BLaER1 treated with 17β-estradiol and CSF1 and Interleukin-3, amounts not matched to agents 10 nM and 100 nM (cell line): ENCODE data around the gene FGF5.
"Not testable (repeated sequence)": the region's sequence is repeated elsewhere in the genome, so short reads cannot be mapped to it uniquely, and the experiment has no call there.

ENCODE experiments used
- H3K27ac ChIP-seq, 11 experiments: shearing (Covaris generic); formaldehyde crosslinking; 2 replicates each; pipeline ENCODE4 v1.8.1; 2022
- H3K27me3 ChIP-seq, 11 experiments: shearing (Covaris generic); formaldehyde crosslinking; 2 replicates each; pipeline ENCODE4 v1.8.1; 2022
- H3K36me3 ChIP-seq, 11 experiments: shearing (Covaris generic); formaldehyde crosslinking; 2 replicates each; pipeline ENCODE4 v1.8.1; 2022
- H3K4me1 ChIP-seq, 10 experiments: shearing (Covaris generic); formaldehyde crosslinking; 2 replicates each; pipeline ENCODE4 v1.8.1; 2022
- H3K4me2 ChIP-seq, 11 experiments: shearing (Covaris generic); formaldehyde crosslinking; 2 replicates each; pipeline ENCODE4 v1.8.1; 2022
- H3K4me3 ChIP-seq, 10 experiments: shearing (Covaris generic); formaldehyde crosslinking; 2 replicates each; pipeline ENCODE4 v1.8.1; 2022
- H3K9ac ChIP-seq, 11 experiments: shearing (Covaris generic); formaldehyde crosslinking; 2 replicates each; pipeline ENCODE4 v1.8.1; 2022
- H3K9me3 ChIP-seq, 11 experiments: shearing (Covaris generic); formaldehyde crosslinking; replicated peaks in 1 of 11; 2 replicates each; pipeline ENCODE4 v1.8.1; 2022
- H4K20me1 ChIP-seq, 11 experiments: shearing (Covaris generic); formaldehyde crosslinking; 2 replicates each; pipeline ENCODE4 v1.8.1; 2022
- Cebpa-rat ChIP-seq, 11 experiments: shearing (Covaris generic); IDR thresholded peaks; 2 replicates each; pipeline ENCODE4 v1.8.1; 2022

Gene FGF5

GRCh38 chr4:80313627-80314026, 47.2 kb downstream of the FGF5 start:
- Histone ChIP-seq H3K9ac (no peak overlapping the region), H3K27ac (no peak overlapping the region), H4K20me1 (no peaks in the 10 kb centered on the region), H3K27me3 (no peaks in the 10 kb centered on the region), H3K9me3 (no peaks in the 10 kb centered on the region), H3K4me1 (no peaks in the 10 kb centered on the region), H3K36me3 (no peaks in the 10 kb centered on the region), H3K4me2 (no peak overlapping the region), H3K4me3 (no peak overlapping the region)
- TF ChIP-seq Cebpa-rat (IDR thresholded peaks at IDR 0.05): no peak

DNA sequence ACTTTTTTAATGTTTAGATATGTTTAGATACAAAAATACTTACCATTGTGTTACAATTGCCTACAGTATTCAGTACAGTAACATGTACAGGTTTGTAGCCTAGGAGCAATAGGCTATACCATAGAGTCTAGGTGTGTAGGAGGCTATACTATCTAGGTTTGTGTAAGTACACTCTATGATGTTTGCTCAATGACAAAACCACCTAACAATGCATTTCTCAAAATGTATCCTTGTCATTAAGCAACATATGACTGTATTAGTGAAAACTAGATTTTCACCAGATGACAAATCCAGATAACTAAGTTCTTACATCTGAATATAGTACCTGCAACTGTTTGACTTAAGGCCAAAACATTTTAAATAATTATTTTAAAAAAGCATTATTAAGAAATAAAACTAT, 49.4 kb downstream of the FGF5 start:
- H3K27me3 ChIP-seq, H3K4me3 ChIP-seq, H3K4me2 ChIP-seq, H3K9ac ChIP-seq, H4K20me1 ChIP-seq, H3K36me3 ChIP-seq, H3K27ac ChIP-seq, H3K9me3 ChIP-seq, H3K4me1 ChIP-seq: not testable (repeated sequence)

GRCh38 chr4:80321341-80321740, 54.9 kb downstream of the FGF5 start:
- Histone ChIP-seq H3K9ac (no peak overlapping the region), H4K20me1 (no peaks in the 10 kb centered on the region), H3K27ac (no peak overlapping the region), H3K4me2 (no peak overlapping the region), H3K9me3 (no peaks in the 10 kb centered on the region), H3K36me3 (no peaks in the 10 kb centered on the region), H3K27me3 (no peaks in the 10 kb centered on the region), H3K4me1 (no peaks in the 10 kb centered on the region), H3K4me3 (no peak overlapping the region)
- TF ChIP-seq Cebpa-rat (IDR thresholded peaks at IDR 0.05): no peak

GRCh38 chr4:80321776-80322175, 55.3 kb downstream of the FGF5 start:
- H3K4me3 ChIP-seq: no peak overlapping the region
- no peak overlapping the region for H3K27ac ChIP-seq

DNA sequence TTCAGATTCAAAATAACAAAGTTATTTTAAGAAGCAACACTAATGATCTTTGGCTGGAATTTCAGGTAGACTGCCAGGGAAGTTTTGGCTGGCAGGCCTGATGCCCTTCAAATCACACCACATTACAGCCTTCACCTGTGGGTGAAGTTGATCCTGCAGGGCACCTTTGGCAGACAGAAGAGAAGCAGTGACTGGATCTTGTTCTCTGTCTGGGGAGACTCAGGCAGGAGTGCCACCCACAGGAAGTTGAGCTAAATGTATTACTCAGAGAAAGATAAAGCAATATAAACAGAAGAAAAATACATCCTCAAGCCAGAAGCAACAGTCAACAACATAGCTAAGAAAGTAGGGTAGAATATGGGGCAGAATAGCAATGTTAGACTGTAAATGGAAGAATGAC, 56.3 kb downstream of the FGF5 start:
- Histone ChIP-seq H3K9ac (no peak overlapping the region), H3K36me3 (no peaks in the 10 kb centered on the region), H3K9me3 (no peaks in the 10 kb centered on the region), H3K4me2 (no peak overlapping the region), H3K27ac (no peak overlapping the region), H3K27me3 (no peaks in the 10 kb centered on the region), H3K4me1 (no peaks in the 10 kb centered on the region), H3K4me3 (no peak overlapping the region), H4K20me1 (no peaks in the 10 kb centered on the region)
- no peak for TF ChIP-seq Cebpa-rat (IDR thresholded peaks at IDR 0.05)

More at GRCh38 chr4:80321776-80322175, 55.3 kb downstream of the FGF5 start:
- H3K4me1 ChIP-seq: no peaks in the 10 kb centered on the region
- no peak for TF ChIP-seq Cebpa-rat (IDR thresholded peaks at IDR 0.05)
- H3K4me2 ChIP-seq: no peak overlapping the region
- no peak overlapping the region for H3K9ac ChIP-seq
- H3K9me3 ChIP-seq: no peaks in the 10 kb centered on the region
- H4K20me1 ChIP-seq: no peaks in the 10 kb centered on the region
- H3K36me3 ChIP-seq: no peaks in the 10 kb centered on the region
- H3K27me3 ChIP-seq: no peaks in the 10 kb centered on the region

DNA sequence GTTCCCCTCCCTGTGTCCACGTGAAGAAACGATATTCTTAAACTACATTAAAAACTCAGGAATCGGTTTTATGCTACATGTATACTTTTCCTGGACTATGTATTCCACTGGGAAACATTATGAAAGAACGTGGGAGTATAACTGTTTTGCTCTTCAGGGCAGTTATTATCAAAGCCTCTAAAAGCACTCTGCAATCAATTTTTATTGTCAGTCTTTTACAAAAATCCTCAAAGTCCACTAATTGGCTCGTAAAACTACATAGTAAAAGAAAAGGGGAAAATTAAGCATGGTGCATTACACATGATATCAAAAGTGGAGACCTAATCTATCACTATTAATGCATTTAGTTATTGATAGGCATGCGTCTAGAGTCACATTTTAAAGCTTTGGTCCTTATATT, 57.7 kb downstream of the FGF5 start:
- no peak for TF ChIP-seq Cebpa-rat (IDR thresholded peaks at IDR 0.05)
- no peaks in the 10 kb centered on the region for H3K27me3 ChIP-seq

GRCh38 chr4:80331693-80332092, 65.2 kb downstream of the FGF5 start:
- no peak for TF ChIP-seq Cebpa-rat (IDR thresholded peaks at IDR 0.05)
- Histone ChIP-seq H3K27ac (no peak overlapping the region), H3K36me3 (no peaks in the 10 kb centered on the region), H3K4me3 (no peak overlapping the region), H3K9me3 (peaks cover 5 to 13% (median 7%) of the 10 kb centered on the region in 11 experiments; a peak in 17 of 22 replicates), H3K27me3 (no peaks in the 10 kb centered on the region), H3K9ac (no peak overlapping the region), H4K20me1 (no peaks in the 10 kb centered on the region), H3K4me2 (no peak overlapping the region), H3K4me1 (no peaks in the 10 kb centered on the region)

More for the DNA sequence above, 57.7 kb downstream of the FGF5 start:
- no peaks in the 10 kb centered on the region for H3K9me3 ChIP-seq
- no peaks in the 10 kb centered on the region for H3K36me3 ChIP-seq
- H3K4me3 ChIP-seq: no peak overlapping the region
- H3K27ac ChIP-seq: no peak overlapping the region
- H4K20me1 ChIP-seq: no peaks in the 10 kb centered on the region
- H3K4me1 ChIP-seq: no peaks in the 10 kb centered on the region
- H3K4me2 ChIP-seq: no peak overlapping the region
- no peak overlapping the region for H3K9ac ChIP-seq

GRCh38 chr4:80333121-80333520, 66.7 kb downstream of the FGF5 start:
- no peaks in the 10 kb centered on the region for H3K36me3 ChIP-seq
- H3K9me3 ChIP-seq: peaks cover 5 to 13% (median 7%) of the 10 kb centered on the region in 11 experiments; a peak in 17 of 22 replicates
- no peak overlapping the region for H3K9ac ChIP-seq
- H3K27me3 ChIP-seq: no peaks in the 10 kb centered on the region
- no peak overlapping the region for H3K27ac ChIP-seq
- no peak overlapping the region for H3K4me2 ChIP-seq
- H4K20me1 ChIP-seq: no peaks in the 10 kb centered on the region
- no peak overlapping the region for H3K4me3 ChIP-seq
- TF ChIP-seq Cebpa-rat (IDR thresholded peaks at IDR 0.05): no peak
- no peaks in the 10 kb centered on the region for H3K4me1 ChIP-seq

DNA sequence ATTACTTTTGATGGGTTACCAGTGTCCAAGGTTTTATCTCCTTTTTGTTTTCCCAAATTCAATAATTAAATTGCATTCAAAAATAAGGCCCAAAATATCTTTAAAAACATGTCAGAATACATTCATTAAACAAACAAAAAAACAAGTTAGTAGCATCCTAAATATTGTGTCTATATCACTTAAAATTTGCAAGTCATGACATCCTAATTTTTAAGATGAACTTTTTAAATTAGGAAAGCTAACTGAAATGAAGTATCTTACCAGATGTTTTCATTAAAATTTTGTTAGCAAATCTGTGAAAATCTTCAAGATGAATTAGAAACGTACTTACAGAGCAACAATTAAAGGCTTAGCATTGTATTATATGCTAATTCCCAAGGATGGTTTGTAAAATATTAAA, 68.1 kb downstream of the FGF5 start:
- peaks cover 5 to 13% (median 7%) of the 10 kb centered on the region in 11 experiments; a peak in 17 of 22 replicates for H3K9me3 ChIP-seq
- H3K4me1 ChIP-seq: no peaks in the 10 kb centered on the region
- H3K4me2 ChIP-seq: no peak overlapping the region
- H3K27me3 ChIP-seq: no peaks in the 10 kb centered on the region
- TF ChIP-seq Cebpa-rat (IDR thresholded peaks at IDR 0.05): no peak
- H4K20me1 ChIP-seq: no peaks in the 10 kb centered on the region
- H3K9ac ChIP-seq: no peak overlapping the region
- no peak overlapping the region; a peak in 1 of 20 replicates for H3K4me3 ChIP-seq
- H3K36me3 ChIP-seq: no peaks in the 10 kb centered on the region
- no peak overlapping the region for H3K27ac ChIP-seq

GRCh38 chr4:80335226-80335553, 68.7 kb downstream of the FGF5 start:
- Histone ChIP-seq H3K27ac (no peak overlapping the region), H3K4me2 (no peak overlapping the region), H3K27me3 (no peaks in the 10 kb centered on the region), H3K9ac (no peak overlapping the region), H3K4me3 (no peak overlapping the region; a peak in 1 of 20 replicates), H3K4me1 (no peaks in the 10 kb centered on the region), H3K36me3 (no peaks in the 10 kb centered on the region), H4K20me1 (no peaks in the 10 kb centered on the region), H3K9me3 (peaks cover 6 to 15% (median 9%) of the 10 kb centered on the region in 11 experiments; a peak in 17 of 22 replicates)
- TF ChIP-seq Cebpa-rat (IDR thresholded peaks at IDR 0.05): no peak
